AML-193 (cell line): ENCODE data around the gene TCF3.
"Not testable (repeated sequence)": the region's sequence is repeated elsewhere in the genome, so short reads cannot be mapped to it uniquely, and the experiment has no call there.

Experiments used
- DNase-seq, 2 experiments: peaks; one replicate each; lab custom pipeline; 2025; lab: John Stamatoyannopoulos, UW

Gene TCF3

DNA sequence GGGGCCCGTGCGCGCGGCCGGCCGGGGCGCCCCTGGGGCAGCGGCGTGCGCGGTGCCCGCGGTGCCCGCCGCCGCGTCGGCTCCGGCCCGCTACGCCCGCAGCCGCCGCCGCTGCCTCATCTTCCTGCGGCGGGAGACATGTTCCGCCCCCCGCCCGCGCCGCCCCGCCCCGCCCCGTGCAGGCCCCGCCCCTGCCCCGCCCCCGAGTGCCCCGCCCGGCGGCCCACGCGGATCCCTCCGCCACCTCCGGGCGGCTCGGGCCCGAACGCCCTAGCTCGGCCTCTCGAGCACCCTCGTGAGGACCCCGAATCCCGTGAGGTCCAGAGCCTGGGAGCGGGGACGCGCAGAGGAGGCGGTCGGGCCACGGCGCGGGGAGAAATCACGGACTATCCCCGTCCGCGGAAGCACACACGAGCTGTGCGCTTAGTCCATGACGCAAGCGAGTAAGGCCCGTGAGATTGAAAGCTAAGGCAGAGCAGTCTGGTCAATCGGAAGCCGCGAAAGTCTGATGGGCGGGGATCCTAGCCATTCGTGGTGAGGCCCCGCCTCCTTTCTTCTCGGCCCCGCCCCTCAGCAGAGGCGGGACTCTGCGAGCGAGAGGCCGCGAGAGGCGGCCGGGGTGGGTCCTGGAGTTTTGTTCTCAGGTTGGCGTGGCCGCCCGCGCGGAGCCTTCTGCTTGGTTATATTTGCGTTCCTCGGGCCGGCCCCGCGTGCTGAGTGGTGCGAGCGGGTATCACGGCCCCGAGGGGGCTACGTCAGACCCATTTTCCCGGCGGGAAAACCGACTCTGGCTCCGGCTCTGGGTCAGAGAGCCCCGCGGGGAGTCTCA lies at the start of gene TCF3:
TCF3 (minus strand) TSS at position 145 of the 829 bp plus-strand sequence. CDS start 2,367 bp downstream, outside the sequence.
- peak; percentile 95 to 96 for DNase-seq

GRCh38 chr19:1700733-1701663 lies 48.6 kb upstream of the TCF3 start:
- DNase-seq, result no peak

- no peak for DNase-seq
Measured at GRCh38 chr19:1699998-1700732, 47.8 kb upstream of the TCF3 start.

- no peak for DNase-seq
Measured at GRCh38 chr19:1699386-1699785, 47.0 kb upstream of the TCF3 start.

GRCh38 chr19:1698636-1699035 lies 46.2 kb upstream of the TCF3 start:
- DNase-seq, result no peak

DNA sequence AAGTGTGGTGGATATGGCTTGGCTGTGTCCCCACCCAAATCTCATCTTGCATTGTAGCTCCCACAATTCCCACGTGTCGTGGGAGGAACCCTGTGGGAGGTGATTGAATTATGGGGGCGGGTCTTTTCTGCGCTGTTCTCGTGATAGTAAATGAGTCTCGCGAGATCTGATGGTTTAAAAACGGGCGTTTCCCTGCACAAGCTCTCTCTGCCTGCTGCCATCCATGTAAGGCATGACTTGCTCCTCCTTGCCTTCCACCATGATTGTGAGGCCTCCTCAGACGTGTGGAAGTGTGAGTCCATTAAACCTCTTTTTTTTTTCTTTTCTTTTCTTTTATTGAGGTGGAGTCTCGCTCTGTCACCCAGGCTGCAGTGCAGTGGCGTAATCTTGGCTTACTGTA lies 43.1 kb upstream of the TCF3 start:
- not testable (repeated sequence) for DNase-seq

- no peak for DNase-seq
Measured at GRCh38 chr19:1691589-1692290, 39.3 kb upstream of the TCF3 start.

DNA sequence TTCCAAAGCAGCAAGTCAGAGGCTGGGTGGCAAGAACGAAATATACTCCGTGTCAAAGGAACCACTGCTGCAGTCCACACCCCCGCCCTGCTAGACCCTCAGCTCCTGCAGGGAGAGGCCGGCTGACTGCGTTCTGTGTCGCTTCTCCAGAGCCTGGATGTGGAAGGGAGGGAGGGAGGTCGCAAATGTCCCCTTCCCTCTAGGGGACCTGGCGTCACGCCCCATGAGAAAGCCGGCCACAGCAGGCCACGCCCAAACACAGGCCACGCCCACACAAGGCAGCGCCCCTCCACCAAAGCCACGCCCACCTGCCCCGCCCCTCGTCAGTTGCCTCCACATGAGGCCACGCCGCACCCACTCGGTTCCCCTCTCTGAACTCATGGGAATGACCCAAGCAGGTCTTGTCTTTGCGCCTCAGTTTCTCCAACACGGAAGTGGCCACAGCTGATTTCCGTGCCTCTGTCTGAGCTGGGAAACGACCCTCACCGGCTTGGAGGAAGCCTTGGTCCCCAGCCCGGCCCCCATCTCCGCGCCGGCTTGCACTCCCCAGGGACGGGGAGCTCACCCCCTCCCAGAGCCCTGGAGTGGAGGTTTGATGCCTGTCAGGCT lies 38.4 kb upstream of the TCF3 start:
- no peak for DNase-seq

- DNase-seq, result not testable (repeated sequence)
Measured at GRCh38 chr19:1685785-1686184, 33.4 kb upstream of the TCF3 start.

- no peak for DNase-seq
Measured at GRCh38 chr19:1685046-1685445, 32.6 kb upstream of the TCF3 start.

GRCh38 chr19:1684573-1684912 lies 32.1 kb upstream of the TCF3 start:
- no peak for DNase-seq

DNA sequence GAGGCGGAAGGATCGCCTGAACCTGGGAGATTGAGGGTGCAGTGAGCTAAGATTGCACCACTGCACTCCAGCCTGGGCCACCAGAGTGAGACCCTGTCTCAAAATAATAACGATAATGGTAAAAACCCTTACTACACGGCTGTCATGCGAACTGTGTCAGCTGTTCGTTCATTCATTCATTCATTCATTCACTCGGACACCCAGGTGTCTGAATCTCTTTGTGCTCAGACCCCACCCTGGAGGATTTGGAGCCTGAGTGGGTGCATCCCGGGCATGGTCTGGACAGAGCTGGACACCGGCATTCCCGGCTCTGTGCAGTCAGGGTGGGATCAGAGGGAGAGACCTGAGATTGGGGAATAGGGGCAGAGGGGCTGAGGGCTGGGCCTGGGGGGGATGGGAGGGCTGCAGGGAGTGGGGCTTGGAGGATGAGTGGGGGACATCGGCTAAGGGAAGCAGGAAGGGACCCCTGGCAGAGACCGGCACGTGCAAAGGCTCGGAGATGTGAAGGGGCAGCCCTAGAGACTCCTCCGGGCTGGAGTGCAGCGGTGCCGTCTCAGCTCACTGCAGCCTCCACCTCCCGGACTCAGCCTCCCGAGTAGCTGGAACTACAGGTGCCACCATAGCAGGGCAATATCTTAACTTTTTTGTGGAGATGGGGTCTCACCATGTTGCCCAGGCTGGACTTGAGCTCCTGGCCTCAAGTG lies 31.6 kb upstream of the TCF3 start:
- DNase-seq, result no peak

GRCh38 chr19:1680976-1681375 lies 28.6 kb upstream of the TCF3 start:
- DNase-seq, result no peak

- DNase-seq, result no peak
Measured at GRCh38 chr19:1678073-1678472, 25.7 kb upstream of the TCF3 start.

- no peak for DNase-seq
Measured at GRCh38 chr19:1676351-1677266, 24.2 kb upstream of the TCF3 start.

DNA sequence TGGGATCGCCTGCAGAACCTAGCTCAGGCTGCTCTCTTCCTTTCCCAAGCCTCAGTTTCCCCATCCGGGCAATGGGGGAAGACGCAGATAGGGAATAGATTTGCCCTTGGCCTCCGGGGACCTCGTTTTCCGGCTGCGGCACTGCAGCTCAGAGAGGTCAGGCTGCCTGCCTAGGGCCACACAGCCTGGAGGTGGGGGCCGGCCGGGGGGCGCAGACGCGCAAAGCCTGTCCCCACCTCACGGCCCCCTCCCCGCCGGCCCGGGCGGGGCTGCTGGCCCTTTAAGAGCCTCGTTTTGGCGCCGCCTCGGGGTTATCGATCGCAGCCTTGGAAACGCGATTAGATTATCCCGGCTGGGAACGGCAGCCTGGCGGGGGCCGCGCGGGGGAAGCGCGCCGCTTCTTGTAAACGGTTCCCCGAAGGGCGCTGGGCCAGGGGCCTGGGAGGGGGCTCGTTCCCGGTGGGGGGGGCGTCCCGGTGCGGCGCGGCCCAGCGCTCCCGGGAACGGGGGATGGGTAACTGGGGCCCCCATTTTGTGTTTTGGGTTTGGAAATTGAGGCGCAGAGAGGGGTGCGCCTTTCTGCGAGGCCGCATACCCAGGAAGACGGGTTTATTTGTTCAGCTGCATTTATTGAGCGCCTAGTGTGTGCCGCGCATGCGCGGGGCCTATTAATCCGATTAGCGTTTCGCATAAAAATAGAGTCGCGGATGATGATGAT lies 23.4 kb upstream of the TCF3 start:
- DNase-seq, result no peak

GRCh38 chr19:1674293-1674679 lies 21.9 kb upstream of the TCF3 start:
- no peak for DNase-seq

DNA sequence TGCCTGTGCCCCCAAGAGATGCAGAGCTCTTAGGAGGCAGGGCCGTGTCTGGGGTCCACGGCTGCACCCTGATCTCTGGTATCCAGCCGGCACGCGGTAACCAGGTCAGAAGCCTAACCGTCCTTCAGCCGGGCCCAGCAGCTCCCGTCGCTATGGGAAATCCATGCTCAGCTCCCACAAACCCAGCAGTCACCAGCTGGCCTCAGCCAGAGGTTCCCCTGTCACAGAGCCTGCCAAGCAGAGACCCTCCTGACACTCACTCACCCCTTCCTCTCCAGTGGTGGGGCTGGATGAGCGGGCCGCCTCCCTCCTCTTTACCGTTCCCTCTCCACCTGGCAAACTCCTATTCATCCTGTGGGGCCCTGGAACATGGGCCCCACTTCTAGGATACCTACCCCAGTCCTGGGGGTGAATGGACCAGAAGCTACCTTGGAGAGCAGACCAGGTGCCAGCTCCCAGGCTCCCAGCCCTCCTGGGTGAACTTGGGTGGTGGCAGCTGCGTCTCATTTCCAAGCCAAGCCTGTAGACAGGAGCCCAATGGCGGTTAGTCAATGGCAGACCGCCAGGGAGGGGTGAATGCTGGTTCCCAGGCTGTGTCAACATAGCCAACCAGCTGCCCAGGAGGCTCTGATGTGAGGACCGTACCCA lies 21.4 kb upstream of the TCF3 start:
- no peak for DNase-seq
